Activated CD4-positive, alpha-beta T cell treated with anti-CD3 and anti-CD28 coated beads for 36 hours (primary cell): ENCODE data around the gene PDIA4. TPM values are rescaled to one million over a fixed set of nuclear protein-coding genes. Genes with fewer than 3 reads are reported as not detected.
A peak's percentile ranks its signal among the peaks of the same experiment; 100 is the strongest.

Experiments used
- ATAC-seq: fragments of 200-7000 bp; cut with Tn5 transposase; one replicate; pipeline ENCODE4 v1.10.0; 2021; ENCODE audit warnings: mild to moderate bottlenecking, moderate library complexity
- CTCF ChIA-PET: fragments of 350-600 bp; sonication (Branson Sonifier 250); formaldehyde crosslinking; loops from one replicate; lab custom pipeline; 2021; ENCODE audit warnings: antibody characterized with exemption; lab: Charles Lee
- POLR2A ChIA-PET: fragments of 350-600 bp; sonication (Branson Sonifier 250); formaldehyde crosslinking; loops from one replicate; lab custom pipeline; 2021; ENCODE audit warnings: antibody characterized with exemption, inconsistent platforms; lab: Charles Lee
- DNase-seq: peaks from one replicate; pipeline ENCODE4 v3.0.0-alpha.2; 2020
- H3K27ac Mint-ChIP-seq: one replicate; pipeline ENCODE4 v1.8.0; 2021; ENCODE audit warnings: mixed read lengths
- H3K27me3 Mint-ChIP-seq: one replicate; pipeline ENCODE4 v1.8.0; 2021; ENCODE audit warnings: mixed read lengths
- H3K36me3 Mint-ChIP-seq: one replicate; pipeline ENCODE4 v1.8.0; 2021; ENCODE audit warnings: low read depth, mixed read lengths
- H3K4me1 Mint-ChIP-seq: one replicate; pipeline ENCODE4 v1.8.0; 2021; ENCODE audit warnings: mixed read lengths
- H3K4me3 Mint-ChIP-seq: one replicate; pipeline ENCODE4 v1.8.0; 2021; ENCODE audit warnings: mild to moderate bottlenecking, moderate library complexity, mixed read lengths
- H3K9me3 Mint-ChIP-seq: one replicate; pipeline ENCODE4 v1.8.0; 2021; ENCODE audit warnings: low read depth, mixed read lengths
- intact Hi-C, 2 experiments: fragments of 100-400 bp; cut with DNase I in 1 of 2; cut with micrococcal nuclease in 1 of 2; formaldehyde crosslinking; loops; one replicate each; pipeline versions ENCODE4 v1.14.2 to v1.15.1; 2022 to 2024; cut with DNase I, micrococcal nuclease
- total RNA-seq, 2 experiments: library from RNA; stranded (reverse); gene quantifications; one replicate each; pipeline ENCODE4 v1.2.3, GENCODE V29; 2021

PDIA4 gene
- total RNA-seq, 2 experiments from 2014 or later, result 88.3 to 90.1 TPM

DNA sequence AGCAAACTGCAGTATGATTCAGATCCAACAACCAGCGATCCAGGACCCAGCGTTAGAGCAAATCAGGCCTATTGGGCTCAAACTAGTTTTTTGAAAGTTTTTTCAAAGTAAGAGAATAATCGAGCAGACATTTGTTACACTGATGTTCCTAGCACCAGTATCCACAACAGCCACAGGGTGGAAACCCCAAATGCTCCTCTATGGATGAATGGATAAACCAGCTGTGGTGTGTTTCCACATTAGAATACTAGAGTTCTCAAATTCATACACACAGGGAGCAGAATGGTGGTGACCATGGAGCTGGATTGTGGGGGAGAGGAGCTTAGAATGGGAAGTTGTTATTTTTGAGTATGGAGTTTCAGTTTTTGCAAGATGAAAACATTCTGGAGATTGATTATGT lies 60.7 kb downstream of the PDIA4 start:
- no peak overlapping the region for H3K27ac Mint-ChIP-seq
- intact Hi-C loops, result loop anchor here (1.0 to 5.0 kb wide), 6 partner anchors 162 to 703 kb away; no protein-coding TSS in a partner anchor
- no peaks in the 10 kb centered on the region for H3K9me3 Mint-ChIP-seq
- H3K36me3 Mint-ChIP-seq, result no peaks in the 10 kb centered on the region
- ChIA-PET POLR2A (no interaction called here), CTCF (interaction anchor here (0.8 to 2.6 kb wide), 10 partner anchors 8 to 393 kb away, joined by 3 to 8 read pairs (median 3); no protein-coding TSS in a partner anchor)
- no peaks in the 10 kb centered on the region for H3K27me3 Mint-ChIP-seq
- no peak for ATAC-seq
- H3K4me3 Mint-ChIP-seq, result no peak overlapping the region
- peaks cover 23% of the 10 kb centered on the region for H3K4me1 Mint-ChIP-seq
- no peak for DNase-seq

DNA sequence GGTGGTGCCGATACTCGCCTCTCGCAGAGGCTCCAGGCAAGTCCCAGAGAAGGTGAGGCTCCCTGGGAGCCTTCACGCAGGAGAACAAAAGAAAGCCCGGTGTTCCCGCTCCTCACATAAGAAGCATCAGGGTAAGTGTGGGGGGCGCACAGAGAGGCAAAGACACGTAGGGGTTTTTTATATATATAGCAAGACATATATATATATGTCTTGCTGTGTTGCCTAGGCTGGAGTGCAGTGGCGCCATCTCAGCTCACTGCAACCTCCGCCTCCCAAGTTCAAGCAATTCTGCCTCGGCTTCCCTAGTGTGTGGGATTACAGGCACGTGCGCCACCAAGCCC lies 61.3 kb downstream of the PDIA4 start:
- POLR2A ChIA-PET, result no interaction called here
- peak overlapping the region; percentile 69 for H3K4me3 Mint-ChIP-seq
- DNase-seq, result peak; percentile 18
- H3K9me3 Mint-ChIP-seq, result no peaks in the 10 kb centered on the region
- ATAC-seq, result peak; percentile 12
- H3K27me3 Mint-ChIP-seq, result no peaks in the 10 kb centered on the region
- H3K27ac Mint-ChIP-seq, result peak overlapping the region; percentile 31
- intact Hi-C loops, result loop anchor here (1.0 to 5.0 kb wide), 6 partner anchors 162 to 702 kb away; no protein-coding TSS in a partner anchor
- peaks cover 28% of the 10 kb centered on the region for H3K4me1 Mint-ChIP-seq
- H3K36me3 Mint-ChIP-seq, result no peaks in the 10 kb centered on the region
- CTCF ChIA-PET, result interaction anchor here (0.6 to 2.6 kb wide), 17 partner anchors 9 to 465 kb away, joined by 3 to 8 read pairs (median 3); partner anchors contain the start of gene CUL1

- Mint-ChIP-seq H3K27ac (no peak overlapping the region), H3K27me3 (no peaks in the 10 kb centered on the region), H3K9me3 (no peaks in the 10 kb centered on the region), H3K4me1 (peaks cover 28% of the 10 kb centered on the region), H3K36me3 (no peaks in the 10 kb centered on the region), H3K4me3 (peak overlapping the region; percentile 15)
- intact Hi-C loops, result loop anchor here (5.0 kb wide), 4 partner anchors 82 to 697 kb away; partner anchors contain the start of genes CUL1 (in 1 of the 2) and EZH2 (in 1 of the 2)
- ATAC-seq, result no peak
- POLR2A ChIA-PET, result no interaction called here
- no peak for DNase-seq
- CTCF ChIA-PET, result interaction anchor here (0.6 to 3.5 kb wide), 8 partner anchors 15 to 461 kb away, joined by 3 to 32 read pairs (median 8); no protein-coding TSS in a partner anchor
These were observed 63.6 kb downstream of the PDIA4 start for GRCh38 chr7:148964483-148965267.

DNA sequence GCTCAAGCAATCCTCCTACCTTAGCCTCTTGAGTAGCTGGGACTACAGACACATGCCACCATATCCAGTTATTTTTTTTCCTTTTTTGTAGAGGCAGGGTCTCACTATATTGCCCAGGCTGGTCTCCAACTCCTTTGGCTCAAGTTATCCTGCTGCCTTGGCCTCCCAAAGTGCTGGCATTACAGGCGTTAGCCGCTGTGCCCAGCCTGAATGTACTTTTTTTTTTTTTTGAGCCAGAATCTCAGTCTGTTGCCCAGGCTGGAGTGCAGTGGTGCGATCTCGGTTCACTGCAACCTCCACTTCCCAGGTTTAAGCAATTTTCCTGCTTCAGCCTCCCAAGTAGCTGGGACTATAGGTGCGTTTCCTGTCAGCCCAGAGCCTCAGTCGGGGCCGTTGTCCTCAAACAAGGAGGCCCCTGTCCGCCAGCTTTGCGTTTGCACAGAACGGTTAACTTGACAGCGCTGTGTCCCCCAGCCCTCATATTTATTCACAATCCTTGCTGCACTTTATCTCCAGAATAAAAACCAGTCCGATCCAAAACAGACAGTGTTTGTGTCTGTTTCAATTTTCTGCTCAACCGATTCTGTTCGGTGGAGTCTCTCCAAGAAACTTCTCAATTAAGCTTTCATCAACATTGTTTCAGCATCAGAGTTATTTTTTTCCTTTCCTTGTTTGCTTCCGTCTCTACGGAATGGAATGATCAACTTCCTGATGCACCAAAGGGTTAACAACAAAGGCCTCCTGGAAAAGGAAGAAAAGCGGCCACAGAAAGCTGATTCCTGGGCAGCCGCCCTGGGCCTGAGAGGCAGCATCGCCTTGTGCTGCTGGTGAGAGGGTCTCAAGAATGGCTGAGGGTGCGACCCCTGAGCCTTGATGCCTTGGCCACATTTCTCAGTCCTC lies 64.5 kb downstream of the PDIA4 start:
- ATAC-seq (no peak), DNase-seq (peak; percentile 20)
- peak overlapping the region; percentile 87 for H3K4me3 Mint-ChIP-seq
- no peaks in the 10 kb centered on the region for H3K36me3 Mint-ChIP-seq
- H3K27ac Mint-ChIP-seq, result peak overlapping the region; percentile 93
- POLR2A ChIA-PET, result interaction anchor here (0.7 kb wide), 1 partner anchor 12 kb away, joined by 4 read pairs; no protein-coding TSS in a partner anchor
- H3K9me3 Mint-ChIP-seq, result no peaks in the 10 kb centered on the region
- H3K27me3 Mint-ChIP-seq, result no peaks in the 10 kb centered on the region
- intact Hi-C loops, result loop anchor here (1.0 to 5.0 kb wide), 8 partner anchors 23 to 267 kb away; partner anchors contain the start of genes CUL1 (in 2 of the 2), EZH2 (in 2 of the 2), PDIA4 (in 1 of the 2) and ZNF786 (in 1 of the 2)
- H3K4me1 Mint-ChIP-seq, result peaks cover 28% of the 10 kb centered on the region
- CTCF ChIA-PET, result interaction anchor here (0.5 to 3.5 kb wide), 27 partner anchors 15 to 1000 kb away, joined by 3 to 32 read pairs (median 4); no protein-coding TSS in a partner anchor

GRCh38 chr7:148962823-148963582 lies 65.3 kb downstream of the PDIA4 start:
- DNase-seq (peak; percentile 81), ATAC-seq (peak; percentile 58)
- Mint-ChIP-seq H3K9me3 (no peaks in the 10 kb centered on the region), H3K4me1 (peaks cover 28% of the 10 kb centered on the region), H3K4me3 (peak overlapping the region; percentile 87), H3K27me3 (no peaks in the 10 kb centered on the region), H3K36me3 (no peaks in the 10 kb centered on the region), H3K27ac (peak overlapping the region; percentile 93)
- CTCF ChIA-PET, result interaction anchor here (0.5 to 3.5 kb wide), 31 partner anchors 8 to 1000 kb away, joined by 3 to 32 read pairs (median 4); no protein-coding TSS in a partner anchor
- intact Hi-C loops, result loop anchor here (1.0 to 5.0 kb wide), 10 partner anchors 22 to 388 kb away; partner anchors contain the start of genes CUL1 (in 2 of the 2), EZH2 (in 2 of the 2), PDIA4 (in 1 of the 2) and ZNF786 (in 1 of the 2)
- POLR2A ChIA-PET, result interaction anchor here (0.7 kb wide), 1 partner anchor 11 kb away, joined by 4 read pairs; no protein-coding TSS in a partner anchor

DNA sequence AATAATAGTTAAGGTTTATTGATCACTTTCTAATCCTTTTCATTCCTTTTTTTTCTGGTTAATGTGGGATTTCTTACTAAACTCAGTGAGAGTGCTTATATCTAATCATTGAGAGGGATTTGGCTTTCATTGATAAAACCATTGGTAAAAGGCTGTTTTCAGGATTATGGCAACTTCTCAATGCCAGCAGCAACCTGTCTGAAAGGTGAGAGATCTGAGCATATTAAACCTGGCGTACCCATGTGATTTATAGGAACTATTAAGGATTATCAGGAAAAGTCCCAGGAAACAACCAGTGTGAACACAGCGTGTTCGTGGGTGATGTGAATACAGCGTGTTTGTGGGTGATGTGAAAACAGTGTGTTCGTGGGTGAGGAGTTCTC lies 65.9 kb downstream of the PDIA4 start:
- Mint-ChIP-seq H3K36me3 (no peaks in the 10 kb centered on the region), H3K4me1 (peaks cover 28% of the 10 kb centered on the region), H3K9me3 (no peaks in the 10 kb centered on the region), H3K27ac (peak overlapping the region; percentile 93), H3K27me3 (no peaks in the 10 kb centered on the region), H3K4me3 (peak overlapping the region; percentile 87)
- ChIA-PET POLR2A (no interaction called here), CTCF (interaction anchor here (0.8 to 3.5 kb wide), 19 partner anchors 9 to 459 kb away, joined by 3 to 32 read pairs (median 4); no protein-coding TSS in a partner anchor)
- DNase-seq (no peak), ATAC-seq (no peak)
- intact Hi-C loops, result loop anchor here (1.0 to 5.0 kb wide), 7 partner anchors 50 to 387 kb away; partner anchors contain the start of genes CUL1 (in 2 of the 2), EZH2 (in 1 of the 2) and PDIA4 (in 1 of the 2)

- intact Hi-C loops, result loop anchor here in 1 of 2 experiments (5.0 kb wide), 2 partner anchors 77 to 262 kb away; partner anchors contain the start of genes CUL1 and EZH2
- no peaks in the 10 kb centered on the region for H3K27me3 Mint-ChIP-seq
- ATAC-seq (no peak), DNase-seq (no peak)
- no peak overlapping the region for H3K27ac Mint-ChIP-seq
- no peaks in the 10 kb centered on the region for H3K36me3 Mint-ChIP-seq
- no peaks in the 10 kb centered on the region for H3K9me3 Mint-ChIP-seq
- ChIA-PET POLR2A (interaction anchor here (0.5 kb wide), 1 partner anchor 164 kb away, joined by 6 read pairs; no protein-coding TSS in a partner anchor), CTCF (interaction anchor here (1.1 to 1.7 kb wide), 2 partner anchors 47 to 103 kb away, joined by 3 to 9 read pairs; no protein-coding TSS in a partner anchor)
- H3K4me1 Mint-ChIP-seq, result peaks cover 21% of the 10 kb centered on the region
- no peak overlapping the region for H3K4me3 Mint-ChIP-seq
These were observed 68.6 kb downstream of the PDIA4 start for GRCh38 chr7:148959726-148960125.

- H3K9me3 Mint-ChIP-seq, result no peaks in the 10 kb centered on the region
- ChIA-PET POLR2A (no interaction called here), CTCF (no interaction called here)
- ATAC-seq (no peak), DNase-seq (no peak)
- no peaks in the 10 kb centered on the region for H3K36me3 Mint-ChIP-seq
- no peak overlapping the region for H3K4me3 Mint-ChIP-seq
- H3K27ac Mint-ChIP-seq, result no peak overlapping the region
- intact Hi-C loops, result no loop called here
- no peaks in the 10 kb centered on the region for H3K27me3 Mint-ChIP-seq
- H3K4me1 Mint-ChIP-seq, result peaks cover 8% of the 10 kb centered on the region
These were observed 70.2 kb downstream of the PDIA4 start for GRCh38 chr7:148958061-148958460.

DNA sequence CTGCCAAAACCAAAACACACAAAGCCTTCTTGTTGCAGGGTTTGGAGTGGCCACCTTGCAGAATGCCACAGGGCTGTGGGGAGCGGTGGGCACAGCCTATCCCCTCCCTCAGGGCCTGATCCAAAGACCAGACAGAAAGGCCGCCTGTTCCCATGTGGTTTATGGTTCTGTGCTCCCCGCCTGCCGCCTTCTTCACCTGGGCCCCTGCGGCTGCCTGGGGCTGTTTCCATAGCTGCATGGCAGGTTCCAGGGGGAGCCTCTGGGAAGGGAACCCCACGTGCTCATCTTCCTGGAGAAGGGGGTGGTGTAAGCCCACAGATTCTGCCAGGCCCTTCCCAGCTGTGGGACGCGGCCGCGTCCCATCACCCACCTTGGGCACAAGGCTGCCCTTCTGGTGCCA lies 73.5 kb downstream of the PDIA4 start:
- no peak for ATAC-seq
- H3K4me1 Mint-ChIP-seq, result no peaks in the 10 kb centered on the region
- intact Hi-C loops, result no loop called here
- H3K36me3 Mint-ChIP-seq, result no peaks in the 10 kb centered on the region
- H3K27ac Mint-ChIP-seq, result no peak overlapping the region
- H3K4me3 Mint-ChIP-seq, result no peak overlapping the region
- DNase-seq, result no peak
- H3K27me3 Mint-ChIP-seq, result no peaks in the 10 kb centered on the region
- ChIA-PET CTCF (interaction anchor here (0.9 kb wide), 1 partner anchor 13 kb away, joined by 3 read pairs; no protein-coding TSS in a partner anchor), POLR2A (no interaction called here)
- H3K9me3 Mint-ChIP-seq, result no peaks in the 10 kb centered on the region

DNA sequence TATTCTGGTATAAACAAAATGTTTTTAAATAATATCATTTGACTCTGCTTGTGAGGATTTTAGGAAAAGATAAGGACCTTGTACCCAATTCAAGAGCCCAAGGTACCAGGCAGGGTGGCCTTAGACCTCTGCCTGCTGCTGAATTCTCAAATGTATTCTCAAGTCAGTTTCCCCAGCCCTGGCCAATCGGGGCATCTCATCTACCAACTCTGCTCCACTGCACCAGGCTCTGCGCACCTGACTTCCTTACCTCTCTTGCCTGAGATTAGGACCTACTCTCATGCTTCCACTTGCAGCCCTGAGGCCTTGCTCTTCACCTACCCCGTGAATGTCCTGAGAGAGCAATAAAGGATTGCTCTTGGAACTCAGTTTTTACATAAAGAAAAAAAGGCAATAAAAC lies 74.6 kb downstream of the PDIA4 start:
- DNase-seq (no peak), ATAC-seq (no peak)
- Mint-ChIP-seq H3K4me1 (no peaks in the 10 kb centered on the region), H3K36me3 (no peaks in the 10 kb centered on the region), H3K9me3 (no peaks in the 10 kb centered on the region), H3K27ac (no peak overlapping the region), H3K4me3 (no peak overlapping the region), H3K27me3 (no peaks in the 10 kb centered on the region)
- POLR2A ChIA-PET, result no interaction called here
- CTCF ChIA-PET, result interaction anchor here (0.8 kb wide), 1 partner anchor 379 kb away, joined by 3 read pairs; no protein-coding TSS in a partner anchor
- intact Hi-C loops, result no loop called here
